Effector CD4-positive, alpha-beta T cell (primary cell): ENCODE data around the gene TWF2.

Experiments
- DNase-seq: peaks from one replicate; pipeline ENCODE4 v3.0.0-alpha.2; 2020

TWF2 gene

GRCh38 chr3:52221563-52222318, 17.2 kb downstream of the TWF2 start:
- DNase-seq, result peak; percentile 56

GRCh38 chr3:52221141-52221562, 17.8 kb downstream of the TWF2 start:
- DNase-seq, result no peak

GRCh38 chr3:52220380-52221026, 18.5 kb downstream of the TWF2 start:
- peak; percentile 84 for DNase-seq

- DNase-seq, result no peak
These were observed 19.9 kb downstream of the TWF2 start for GRCh38 chr3:52218937-52219650.

GRCh38 chr3:52218454-52218853, 20.5 kb downstream of the TWF2 start:
- no peak for DNase-seq

GRCh38 chr3:52218026-52218425, 20.9 kb downstream of the TWF2 start:
- no peak for DNase-seq

GRCh38 chr3:52217409-52217805, 21.6 kb downstream of the TWF2 start:
- no peak for DNase-seq

- DNase-seq, result peak; percentile 60
These were observed 22.2 kb downstream of the TWF2 start for GRCh38 chr3:52216585-52217408.

GRCh38 chr3:52215351-52215750, 23.6 kb downstream of the TWF2 start:
- DNase-seq, result no peak

GRCh38 chr3:52213901-52214300, 25.1 kb downstream of the TWF2 start:
- DNase-seq, result no peak

- DNase-seq, result no peak
These were observed 26.0 kb downstream of the TWF2 start for GRCh38 chr3:52213005-52213404.

GRCh38 chr3:52211268-52211891, 27.6 kb downstream of the TWF2 start:
- DNase-seq, result no peak

- DNase-seq, result no peak
These were observed 28.4 kb downstream of the TWF2 start for GRCh38 chr3:52210550-52211046.

- no peak for DNase-seq
These were observed 28.9 kb downstream of the TWF2 start for GRCh38 chr3:52210037-52210436.

- DNase-seq, result no peak
These were observed 30.4 kb downstream of the TWF2 start for GRCh38 chr3:52208556-52208955.

GRCh38 chr3:52205727-52206372, 33.1 kb downstream of the TWF2 start:
- no peak for DNase-seq

GRCh38 chr3:52204337-52205073, 34.5 kb downstream of the TWF2 start:
- no peak for DNase-seq

GRCh38 chr3:52203701-52204100, 35.3 kb downstream of the TWF2 start:
- DNase-seq, result no peak

GRCh38 chr3:52202384-52203077, 36.4 kb downstream of the TWF2 start:
- no peak for DNase-seq

- DNase-seq, result no peak
These were observed 37.8 kb downstream of the TWF2 start for GRCh38 chr3:52200981-52201679.
